ENCODE results near the gene GYS2. TPM values are rescaled to one million over a fixed set of nuclear protein-coding genes. Genes with fewer than 3 reads are reported as not detected.
"Not testable (repeated sequence)": the region's sequence is repeated elsewhere in the genome, so short reads cannot be mapped to it uniquely, and the experiment has no call there.

GYS2 gene
- total RNA-seq, 1 donor from 2014 or later = not detected

DNA sequence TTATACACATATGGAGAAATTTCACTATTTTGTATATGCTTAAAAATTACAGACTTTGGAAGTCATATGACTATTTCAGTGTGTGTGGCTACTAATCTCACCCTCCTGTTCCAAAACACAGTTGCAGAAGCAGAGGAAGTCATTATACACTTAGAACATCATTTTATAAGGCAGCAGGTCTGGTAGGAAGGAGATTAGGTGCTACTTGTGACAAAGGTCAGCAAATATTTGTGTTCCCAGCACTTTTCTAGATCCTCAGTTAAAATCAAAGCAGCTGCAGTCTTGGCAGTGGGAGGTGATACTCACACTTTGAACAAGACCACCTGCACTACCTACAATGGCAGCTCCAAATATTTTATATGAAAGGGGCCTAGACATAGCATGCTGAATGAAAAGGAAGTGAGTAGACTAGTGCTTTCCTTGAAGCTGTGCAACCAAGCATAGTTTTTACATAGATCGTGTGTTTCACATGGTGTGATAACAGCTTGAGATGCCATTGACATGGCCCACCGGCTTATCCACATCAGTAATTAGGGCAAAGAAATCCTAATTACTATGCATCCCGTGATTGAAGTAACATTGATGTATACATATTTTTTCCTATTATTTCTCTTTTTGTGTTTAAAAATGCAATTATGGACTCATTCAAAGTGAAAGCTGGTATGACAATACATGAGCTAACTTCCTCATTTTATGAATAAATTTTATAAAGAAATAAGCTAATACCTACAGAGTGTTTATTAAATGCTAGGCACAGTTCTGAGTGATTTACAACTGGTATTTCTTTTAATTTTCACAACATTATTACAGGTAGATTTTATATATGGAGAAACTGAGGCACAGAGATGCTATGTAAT lies 5.3 kb downstream of the GYS2 start:
- Mint-ChIP-seq H3K4me3 (ENCODE audit: unreplicated experiment) (no peak overlapping the region), H3K27me3 (ENCODE audit: unreplicated experiment) (peaks cover 4% of the 10 kb centered on the region), H3K4me1 (ENCODE audit: low read depth, unreplicated experiment) (no peaks in the 10 kb centered on the region), H3K27ac (ENCODE audit: unreplicated experiment) (no peak overlapping the region), H3K9me3 (ENCODE audit: unreplicated experiment) (no peaks in the 10 kb centered on the region), H3K36me3 (ENCODE audit: unreplicated experiment) (no peaks in the 10 kb centered on the region)
- no peak for DNase-seq
- TF ChIP-seq, protein P1, sequence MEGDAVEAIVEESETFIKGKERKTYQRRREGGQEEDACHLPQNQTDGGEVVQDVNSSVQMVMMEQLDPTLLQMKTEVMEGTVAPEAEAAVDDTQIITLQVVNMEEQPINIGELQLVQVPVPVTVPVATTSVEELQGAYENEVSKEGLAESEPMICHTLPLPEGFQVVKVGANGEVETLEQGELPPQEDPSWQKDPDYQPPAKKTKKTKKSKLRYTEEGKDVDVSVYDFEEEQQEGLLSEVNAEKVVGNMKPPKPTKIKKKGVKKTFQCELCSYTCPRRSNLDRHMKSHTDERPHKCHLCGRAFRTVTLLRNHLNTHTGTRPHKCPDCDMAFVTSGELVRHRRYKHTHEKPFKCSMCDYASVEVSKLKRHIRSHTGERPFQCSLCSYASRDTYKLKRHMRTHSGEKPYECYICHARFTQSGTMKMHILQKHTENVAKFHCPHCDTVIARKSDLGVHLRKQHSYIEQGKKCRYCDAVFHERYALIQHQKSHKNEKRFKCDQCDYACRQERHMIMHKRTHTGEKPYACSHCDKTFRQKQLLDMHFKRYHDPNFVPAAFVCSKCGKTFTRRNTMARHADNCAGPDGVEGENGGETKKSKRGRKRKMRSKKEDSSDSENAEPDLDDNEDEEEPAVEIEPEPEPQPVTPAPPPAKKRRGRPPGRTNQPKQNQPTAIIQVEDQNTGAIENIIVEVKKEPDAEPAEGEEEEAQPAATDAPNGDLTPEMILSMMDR (IDR thresholded peaks at IDR 0.05; ENCODE audit: partially characterized antibody, unreplicated experiment) = no peak

DNA sequence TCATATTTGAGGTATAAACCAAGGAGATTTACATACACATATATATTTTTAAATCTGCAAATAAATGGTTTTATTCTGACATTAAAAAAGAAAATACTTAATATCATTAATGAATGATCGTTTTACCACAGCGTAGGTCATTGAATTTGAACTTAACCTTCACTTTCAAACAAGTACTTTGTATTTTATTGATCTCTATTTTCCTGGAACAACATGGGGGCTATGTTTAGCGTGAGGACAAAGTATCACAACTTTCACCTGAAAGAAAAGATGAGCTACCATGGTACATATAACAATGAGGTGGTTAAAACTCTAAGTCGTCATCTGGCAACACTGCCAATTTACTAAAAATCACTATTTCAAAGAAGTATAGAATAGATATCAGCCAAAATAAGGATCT lies 6.0 kb downstream of the GYS2 start:
- H3K27me3 Mint-ChIP-seq (ENCODE audit: unreplicated experiment) = peaks cover 4% of the 10 kb centered on the region
- no peaks in the 10 kb centered on the region for H3K9me3 Mint-ChIP-seq (ENCODE audit: unreplicated experiment)
- no peak overlapping the region for H3K4me3 Mint-ChIP-seq (ENCODE audit: unreplicated experiment)
- TF ChIP-seq, protein P1 (IDR thresholded peaks at IDR 0.05; ENCODE audit: partially characterized antibody, unreplicated experiment) = no peak
- no peaks in the 10 kb centered on the region for H3K4me1 Mint-ChIP-seq (ENCODE audit: low read depth, unreplicated experiment)
- H3K36me3 Mint-ChIP-seq (ENCODE audit: unreplicated experiment) = no peaks in the 10 kb centered on the region
- no peak overlapping the region for H3K27ac Mint-ChIP-seq (ENCODE audit: unreplicated experiment)
- DNase-seq = no peak

DNA sequence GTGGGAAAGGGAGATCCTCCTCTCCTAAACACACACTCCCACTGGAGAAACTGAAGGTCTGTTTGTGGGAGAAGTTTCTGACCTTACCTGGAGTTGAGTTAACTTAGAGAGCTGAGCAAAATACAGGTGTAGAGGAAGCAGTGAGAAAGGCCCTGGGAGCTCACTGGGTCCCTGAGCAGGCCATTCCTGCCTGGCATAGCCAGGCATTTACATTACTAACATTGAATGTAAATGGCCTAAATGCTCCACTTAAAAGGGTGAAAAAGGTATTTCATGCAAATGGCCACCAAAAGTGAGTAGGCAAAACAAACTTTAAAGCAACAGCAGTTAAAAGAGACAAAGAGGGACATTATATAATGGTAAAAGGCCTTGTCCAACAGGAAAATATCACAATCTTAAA lies 9.3 kb downstream of the GYS2 start:
- H3K27me3 Mint-ChIP-seq (ENCODE audit: unreplicated experiment); H3K27ac Mint-ChIP-seq (ENCODE audit: unreplicated experiment); DNase-seq; H3K4me3 Mint-ChIP-seq (ENCODE audit: unreplicated experiment); H3K9me3 Mint-ChIP-seq (ENCODE audit: unreplicated experiment); H3K4me1 Mint-ChIP-seq (ENCODE audit: low read depth, unreplicated experiment): not testable (repeated sequence)
- H3K36me3 Mint-ChIP-seq (ENCODE audit: unreplicated experiment) = peaks cover 13% of the 10 kb centered on the region

DNA sequence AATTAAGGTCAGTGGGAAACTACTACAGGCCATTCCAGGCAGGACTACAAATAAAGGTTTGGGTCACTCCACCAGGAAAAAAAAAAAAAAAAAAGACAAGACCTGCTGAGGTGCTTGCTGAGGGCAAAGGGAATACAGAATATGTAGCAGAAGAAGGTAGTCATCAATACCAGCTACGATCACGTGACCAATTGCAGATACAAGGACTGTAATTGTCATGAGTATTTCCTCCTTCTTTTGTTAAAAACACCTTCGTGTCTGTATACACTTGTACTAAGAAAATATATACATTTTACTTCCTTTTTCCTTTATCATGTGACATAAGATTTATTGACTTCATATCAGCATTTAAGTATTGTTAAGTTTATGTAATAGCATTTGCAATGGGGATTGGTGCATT lies 19.2 kb downstream of the GYS2 start:
- Mint-ChIP-seq H3K36me3 (ENCODE audit: unreplicated experiment) (no peaks in the 10 kb centered on the region), H3K4me3 (ENCODE audit: unreplicated experiment) (no peak overlapping the region), H3K27me3 (ENCODE audit: unreplicated experiment) (no peaks in the 10 kb centered on the region), H3K9me3 (ENCODE audit: unreplicated experiment) (peaks cover 1% of the 10 kb centered on the region), H3K27ac (ENCODE audit: unreplicated experiment) (no peak overlapping the region), H3K4me1 (ENCODE audit: low read depth, unreplicated experiment) (no peaks in the 10 kb centered on the region)
- DNase-seq = no peak
- TF ChIP-seq, protein P1 (IDR thresholded peaks at IDR 0.05; ENCODE audit: partially characterized antibody, unreplicated experiment) = no peak

DNA sequence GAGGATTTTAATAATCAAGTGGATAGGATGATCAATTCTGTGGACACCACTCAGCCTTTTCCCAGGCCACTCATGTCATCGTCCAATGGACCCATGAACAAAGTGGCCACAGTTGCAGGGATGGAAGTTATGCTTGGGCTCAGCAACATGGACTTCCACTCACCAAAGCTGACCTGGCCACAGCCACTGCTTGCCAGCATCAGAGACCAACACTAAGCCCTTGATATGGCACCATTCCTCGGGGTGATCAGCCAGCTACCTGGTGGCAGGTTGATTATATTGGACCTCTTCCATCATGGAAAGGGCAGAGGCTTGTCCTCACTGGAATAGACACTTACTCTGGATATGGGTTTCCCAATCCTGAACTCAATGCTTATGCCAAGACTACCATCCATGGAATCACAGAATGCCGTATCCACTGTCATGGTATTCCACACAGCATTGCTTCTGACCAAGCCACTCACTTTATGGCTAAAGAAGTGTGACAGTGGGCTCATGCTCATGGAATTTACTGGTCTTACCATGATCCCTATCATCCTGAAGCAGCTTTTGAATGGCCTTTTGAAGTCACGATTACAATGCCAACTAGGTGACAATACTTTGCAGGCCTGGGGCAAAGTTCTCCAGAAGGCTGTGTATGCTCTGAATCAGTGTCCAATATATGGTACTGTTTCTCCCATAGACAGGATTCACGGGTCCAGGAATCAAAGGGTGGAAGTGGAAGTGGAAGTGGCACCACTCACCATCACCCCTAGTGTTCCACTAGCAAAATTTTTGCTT lies 20.1 kb downstream of the GYS2 start:
- H3K9me3 Mint-ChIP-seq (ENCODE audit: unreplicated experiment); H3K4me3 Mint-ChIP-seq (ENCODE audit: unreplicated experiment); H3K4me1 Mint-ChIP-seq (ENCODE audit: low read depth, unreplicated experiment); H3K36me3 Mint-ChIP-seq (ENCODE audit: unreplicated experiment); DNase-seq; H3K27ac Mint-ChIP-seq (ENCODE audit: unreplicated experiment); H3K27me3 Mint-ChIP-seq (ENCODE audit: unreplicated experiment): not testable (repeated sequence)

DNA sequence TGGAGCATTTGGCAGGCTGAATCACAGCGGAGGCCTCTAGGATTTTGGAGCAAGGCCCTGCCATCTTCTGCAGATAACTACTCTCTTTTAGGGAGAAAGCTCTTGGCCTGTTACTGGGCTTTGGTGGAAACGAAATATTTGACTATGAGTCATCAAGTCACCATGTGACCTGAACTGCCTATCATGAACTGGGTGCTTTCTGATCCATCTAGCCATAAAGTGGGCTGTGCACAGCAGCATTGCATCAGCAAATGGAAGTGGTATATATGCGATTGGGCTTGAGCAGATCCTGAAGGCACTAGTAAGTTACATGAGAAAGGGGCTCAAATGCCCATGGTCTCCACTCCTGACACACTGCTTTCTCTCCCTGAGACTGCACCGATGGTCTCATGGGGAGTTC lies 21.1 kb downstream of the GYS2 start:
- Mint-ChIP-seq H3K9me3 (ENCODE audit: unreplicated experiment) (peaks cover 1% of the 10 kb centered on the region), H3K36me3 (ENCODE audit: unreplicated experiment) (no peaks in the 10 kb centered on the region), H3K27ac (ENCODE audit: unreplicated experiment) (no peak overlapping the region), H3K4me1 (ENCODE audit: low read depth, unreplicated experiment) (no peaks in the 10 kb centered on the region), H3K27me3 (ENCODE audit: unreplicated experiment) (no peaks in the 10 kb centered on the region), H3K4me3 (ENCODE audit: unreplicated experiment) (no peak overlapping the region)
- TF ChIP-seq, protein P1 (IDR thresholded peaks at IDR 0.05; ENCODE audit: partially characterized antibody, unreplicated experiment) = no peak
- no peak for DNase-seq
